EL (cell line): Measurements from ENCODE around the gene DAAM1.
A peak's percentile ranks its signal among the peaks of the same experiment; 100 is the strongest.

Experiments used
- DNase-seq: peaks from one replicate; pipeline ENCODE4 v3.0.0-alpha.2; 2016

DAAM1 gene

GRCh38 chr14:59189091-59189785, 771 bp downstream of the DAAM1 start:
- peak; percentile 41 for DNase-seq

GRCh38 chr14:59189786-59190368, 1.4 kb downstream of the DAAM1 start:
- peak; percentile 93 for DNase-seq

- DNase-seq: peak; percentile 34
Measured at GRCh38 chr14:59190372-59190771, 1.9 kb downstream of the DAAM1 start.

GRCh38 chr14:59195912-59196311, 7.4 kb downstream of the DAAM1 start:
- no peak for DNase-seq

- no peak for DNase-seq
Measured at GRCh38 chr14:59197695-59198262, 9.3 kb downstream of the DAAM1 start.

- no peak for DNase-seq
Measured at GRCh38 chr14:59199205-59199604, 10.7 kb downstream of the DAAM1 start.

- no peak for DNase-seq
Measured at GRCh38 chr14:59199614-59200013, 11.1 kb downstream of the DAAM1 start.

- no peak for DNase-seq
Measured at GRCh38 chr14:59200195-59200594, 11.7 kb downstream of the DAAM1 start.

- no peak for DNase-seq
Measured at GRCh38 chr14:59202031-59202430, 13.6 kb downstream of the DAAM1 start.

GRCh38 chr14:59204305-59204704, 15.8 kb downstream of the DAAM1 start:
- DNase-seq: no peak

GRCh38 chr14:59206892-59207291, 18.4 kb downstream of the DAAM1 start:
- no peak for DNase-seq

GRCh38 chr14:59207506-59207933, 19.1 kb downstream of the DAAM1 start:
- no peak for DNase-seq

- peak; percentile 84 for DNase-seq
Measured at GRCh38 chr14:59208224-59208814, 19.9 kb downstream of the DAAM1 start.

- no peak for DNase-seq
Measured at GRCh38 chr14:59208954-59209353, 20.5 kb downstream of the DAAM1 start.

GRCh38 chr14:59210621-59211020, 22.2 kb downstream of the DAAM1 start:
- no peak for DNase-seq

GRCh38 chr14:59213368-59214315, 25.2 kb downstream of the DAAM1 start:
- DNase-seq: no peak

- DNase-seq: no peak
Measured at GRCh38 chr14:59214702-59215302, 26.3 kb downstream of the DAAM1 start.

GRCh38 chr14:59215322-59215721, 26.9 kb downstream of the DAAM1 start:
- no peak for DNase-seq

GRCh38 chr14:59215757-59216156, 27.3 kb downstream of the DAAM1 start:
- no peak for DNase-seq

- no peak for DNase-seq
Measured at GRCh38 chr14:59217011-59217410, 28.5 kb downstream of the DAAM1 start.

GRCh38 chr14:59221568-59221967, 33.1 kb downstream of the DAAM1 start:
- DNase-seq: no peak

GRCh38 chr14:59224341-59224740, 35.9 kb downstream of the DAAM1 start:
- no peak for DNase-seq
